WERI-Rb-1 (cell line): ENCODE results near the gene APOBEC3A.
A peak's percentile ranks its signal among the peaks of the same experiment; 100 is the strongest.

Experiments used
- DNase-seq: peaks from one replicate; pipeline ENCODE4 v3.0.0-alpha.2; 2020
- H3K27ac ChIP-seq: fragments of 250-450 bp; sonication (Bioruptor Pico); 2 replicates; pipeline ENCODE4 v1.5.1; 2020; ENCODE audit warnings: mild to moderate bottlenecking, moderate library complexity
- H3K27me3 ChIP-seq: fragments of 250-450 bp; sonication (Bioruptor Pico); 2 replicates; pipeline ENCODE4 v1.5.1; 2021; ENCODE audit warnings: mild to moderate bottlenecking, low read depth, moderate library complexity; ENCODE audit not compliant: insufficient read depth, severe bottlenecking
- H3K36me3 ChIP-seq: fragments of 250-450 bp; sonication (Bioruptor Pico); 2 replicates; pipeline ENCODE4 v1.5.1; 2020; ENCODE audit warnings: mild to moderate bottlenecking, moderate library complexity
- H3K4me3 ChIP-seq: 2 replicates; pipeline ENCODE4 v1.5.1; 2011; ENCODE audit warnings: low read depth, mild to moderate bottlenecking, control low read depth, low read length
- H3K9me3 ChIP-seq: fragments of 250-450 bp; sonication (Bioruptor Pico); 2 replicates; pipeline ENCODE4 v1.5.1; 2021; ENCODE audit warnings: mild to moderate bottlenecking, moderate library complexity; ENCODE audit not compliant: severe bottlenecking
- CTCF ChIP-seq: IDR thresholded peaks from 2 replicates; pipeline ENCODE4 v1.5.1; 2011; ENCODE audit warnings: low read depth, mild to moderate bottlenecking, control low read depth, inconsistent platforms, low read length

The APOBEC3A gene

GRCh38 chr22:38938221-38938620 is 19.2 kb upstream of the APOBEC3A start:
- H3K4me3 ChIP-seq = no peak overlapping the region
- TF ChIP-seq CTCF = no peak
- no peak for DNase-seq
- no peaks in the 10 kb centered on the region for H3K27me3 ChIP-seq
- no peaks in the 10 kb centered on the region for H3K9me3 ChIP-seq
- no peak overlapping the region for H3K27ac ChIP-seq
- H3K36me3 ChIP-seq = no peaks in the 10 kb centered on the region

- Histone ChIP-seq H3K4me3 (no peak overlapping the region), H3K27ac (no peak overlapping the region), H3K36me3 (no peaks in the 10 kb centered on the region), H3K9me3 (no peaks in the 10 kb centered on the region), H3K27me3 (no peaks in the 10 kb centered on the region)
- no peak for TF ChIP-seq CTCF
- DNase-seq = no peak
These were observed 18.5 kb upstream of the APOBEC3A start for GRCh38 chr22:38938925-38939324.

GRCh38 chr22:38940811-38941384 is 16.5 kb upstream of the APOBEC3A start:
- no peak for TF ChIP-seq CTCF
- Histone ChIP-seq H3K4me3 (no peak overlapping the region), H3K9me3 (no peaks in the 10 kb centered on the region), H3K27ac (no peak overlapping the region), H3K36me3 (no peaks in the 10 kb centered on the region), H3K27me3 (no peaks in the 10 kb centered on the region)
- no peak for DNase-seq

GRCh38 chr22:38941488-38941987 is 15.9 kb upstream of the APOBEC3A start:
- no peaks in the 10 kb centered on the region for H3K27me3 ChIP-seq
- H3K27ac ChIP-seq = no peak overlapping the region
- TF ChIP-seq CTCF = no peak
- H3K4me3 ChIP-seq = no peak overlapping the region
- no peaks in the 10 kb centered on the region for H3K9me3 ChIP-seq
- H3K36me3 ChIP-seq = no peaks in the 10 kb centered on the region
- DNase-seq = no peak

- Histone ChIP-seq H3K36me3 (no peaks in the 10 kb centered on the region), H3K9me3 (no peaks in the 10 kb centered on the region), H3K27ac (no peak overlapping the region), H3K27me3 (no peaks in the 10 kb centered on the region), H3K4me3 (no peak overlapping the region)
- DNase-seq = no peak
- no peak for TF ChIP-seq CTCF
These were observed 14.7 kb upstream of the APOBEC3A start for GRCh38 chr22:38942702-38943101.

GRCh38 chr22:38943201-38943600 is 14.2 kb upstream of the APOBEC3A start:
- H3K27me3 ChIP-seq = no peaks in the 10 kb centered on the region
- no peak for DNase-seq
- no peak overlapping the region for H3K4me3 ChIP-seq
- H3K9me3 ChIP-seq = no peaks in the 10 kb centered on the region
- no peaks in the 10 kb centered on the region for H3K36me3 ChIP-seq
- H3K27ac ChIP-seq = no peak overlapping the region
- TF ChIP-seq CTCF = peak; percentile 52
